Liver (tissue), 9 donors: ENCODE results near the gene CACNA2D1. TPM values are rescaled to one million over a fixed set of nuclear protein-coding genes. Genes with fewer than 3 reads are reported as not detected.

Experiments used
- DNase-seq: peaks from one replicate; pipeline ENCODE4 v3.0.0-alpha.2; 2017; ENCODE audit warnings: low spot score
- H3K27ac ChIP-seq, 2 donors: one replicate each; pipeline ENCODE4 v1.7.0; 2013; ENCODE audit warnings: inconsistent platforms in 2 of 2, low read length in 2 of 2, control low read depth in 1 of 2, low read depth in 1 of 2, mild to moderate bottlenecking in 1 of 2
- H3K27me3 ChIP-seq, 4 donors: one replicate each; pipeline versions ENCODE4 v1.6.1 to v1.7.0; 2013; ENCODE audit warnings: low read length in 3 of 4, inconsistent platforms in 1 of 4, mild to moderate bottlenecking in 1 of 4, moderate library complexity in 1 of 4; ENCODE audit not compliant: control insufficient read depth in 4 of 4, insufficient read depth in 4 of 4
- H3K36me3 ChIP-seq, 4 donors: one replicate each; pipeline versions ENCODE4 v1.6.1 to v1.7.0; 2013; ENCODE audit warnings: low read length in 3 of 4, mild to moderate bottlenecking in 3 of 4, low read depth in 1 of 4, moderate library complexity in 1 of 4; ENCODE audit not compliant: control insufficient read depth in 4 of 4, insufficient read depth in 3 of 4
- H3K4me1 ChIP-seq, 4 donors: one replicate each; pipeline versions ENCODE4 v1.6.1 to v1.7.0; 2013; ENCODE audit warnings: low read length in 3 of 4, mild to moderate bottlenecking in 3 of 4, moderate library complexity in 1 of 4; ENCODE audit not compliant: control insufficient read depth in 4 of 4, insufficient read depth in 4 of 4
- H3K4me3 ChIP-seq, 3 donors: one replicate each; pipeline versions ENCODE4 v1.6.1 to v1.7.0; 2013; ENCODE audit warnings: low read length in 3 of 3, control low read depth in 1 of 3, low read depth in 1 of 3, mild to moderate bottlenecking in 1 of 3
- H3K9ac ChIP-seq, 2 donors: one replicate each; pipeline ENCODE4 v1.7.0; 2013; ENCODE audit warnings: low read length in 2 of 2, mild to moderate bottlenecking in 2 of 2, moderate library complexity in 2 of 2, control low read depth in 1 of 2, low read depth in 1 of 2
- H3K9me3 ChIP-seq, 4 donors: one replicate each; pipeline versions ENCODE4 v1.6.1 to v1.7.0; 2013; ENCODE audit warnings: low read length in 3 of 4; ENCODE audit not compliant: control insufficient read depth in 4 of 4
- ATF3 ChIP-seq: IDR thresholded peaks from 2 replicates; pipeline ENCODE4 v1.6.1; 2016; ENCODE audit warnings: antibody characterized with exemption
- CTCF ChIP-seq: fragments of 150-350 bp; IDR thresholded peaks from 2 replicates; pipeline ENCODE4 v1.5.1; 2017; ENCODE audit warnings: improper control_type of control experiment, low read depth, low read length; ENCODE audit not compliant: missing input control
- EGR1 ChIP-seq, 2 donors: IDR thresholded peaks; 2 replicates each; pipeline ENCODE4 v1.6.1; 2016 to 2018; ENCODE audit warnings: antibody characterized with exemption in 2 of 2, low read depth in 2 of 2
- FOXA1 ChIP-seq: IDR thresholded peaks from 2 replicates; pipeline ENCODE4 v1.6.1; 2016; ENCODE audit warnings: antibody characterized with exemption
- FOXA2 ChIP-seq: IDR thresholded peaks from 2 replicates; pipeline ENCODE4 v1.6.1; 2016; ENCODE audit warnings: antibody characterized with exemption
- GABPA ChIP-seq, 2 donors: IDR thresholded peaks in 1 of 2; conservative IDR thresholded peaks in 1 of 2; 2 replicates each; pipeline ENCODE4 v1.6.1; 2016; ENCODE audit warnings: antibody characterized with exemption in 2 of 2, mild to moderate bottlenecking in 1 of 2, moderate library complexity in 1 of 2
- HNF4A ChIP-seq, 2 donors: conservative IDR thresholded peaks; 2 replicates each; pipeline ENCODE4 v1.6.1; 2016; ENCODE audit warnings: antibody characterized with exemption in 2 of 2, mild to moderate bottlenecking in 2 of 2
- HNF4G ChIP-seq: IDR thresholded peaks from 2 replicates; pipeline ENCODE4 v1.6.1; 2016; ENCODE audit warnings: antibody characterized with exemption
- JUND ChIP-seq, 2 donors: IDR thresholded peaks; 2 replicates each; pipeline ENCODE4 v1.6.1; 2016; ENCODE audit warnings: antibody characterized with exemption in 2 of 2
- MAX ChIP-seq: IDR thresholded peaks from 2 replicates; pipeline ENCODE4 v1.6.1; 2016; ENCODE audit warnings: antibody characterized with exemption
- NR2F2 ChIP-seq: IDR thresholded peaks from 2 replicates; pipeline ENCODE4 v1.6.1; 2016; ENCODE audit warnings: antibody characterized with exemption
- RAD21 ChIP-seq, 2 donors: IDR thresholded peaks; 2 replicates each; pipeline ENCODE4 v1.6.1; 2016; ENCODE audit warnings: antibody characterized with exemption in 2 of 2, mild to moderate bottlenecking in 2 of 2
- REST ChIP-seq: IDR thresholded peaks from 2 replicates; pipeline ENCODE4 v1.6.1; 2016; ENCODE audit warnings: antibody characterized with exemption, mild to moderate bottlenecking
- RXRA ChIP-seq, 2 donors: IDR thresholded peaks; 2 replicates each; pipeline ENCODE4 v1.6.1; 2017 to 2018; ENCODE audit warnings: antibody characterized with exemption in 2 of 2, mild to moderate bottlenecking in 1 of 2
- SP1 ChIP-seq: IDR thresholded peaks from 2 replicates; pipeline ENCODE4 v1.6.1; 2018; ENCODE audit warnings: antibody characterized with exemption, mild to moderate bottlenecking
- TAF1 ChIP-seq: conservative IDR thresholded peaks from 2 replicates; pipeline ENCODE4 v1.6.1; 2016; ENCODE audit warnings: antibody characterized with exemption, mild to moderate bottlenecking
- YY1 ChIP-seq: IDR thresholded peaks from 2 replicates; pipeline ENCODE4 v1.6.1; 2016; ENCODE audit warnings: antibody characterized with exemption, mild to moderate bottlenecking
- ZBTB33 ChIP-seq: IDR thresholded peaks from 2 replicates; pipeline ENCODE4 v1.6.1; 2016; ENCODE audit warnings: antibody characterized with exemption
- WGBS: extraction: QIAGEN DNeasy Blood & Tissue Kit; methylation state at CpG from one replicate; pipeline ENCODE4 v1.1.7; 2013; 5-methylcytosine and 5-hydroxymethylcytosine counted together
- polyA plus RNA-seq, 2 donors: library from polyadenylated mRNA; stranded (reverse) in 1 of 2; unstranded in 1 of 2; fragments of 200-250 nt in 1 of 2; fragments of >200 nt in 1 of 2; fragmentation: Nextera tagmentation in 1 of 2; extraction: Ambion mirVana in 1 of 2; gene quantifications; one replicate each; pipeline versions ENCODE4 v1.2.1 to v1.2.3, GENCODE V29; 2013 to 2015
- total RNA-seq, 2 donors: library from RNA; depleted of rRNA; stranded (reverse); fragments of >200 nt; gene quantifications; one replicate each; pipeline ENCODE4 v1.2.3, GENCODE V29; 2014
- donor health status: healthy.
- donor health status: healthy.
- donor health status: healthy.
- donor health status: healthy.
- donor health status: healthy.

The CACNA2D1 gene
- total and polyA plus RNA-seq, 4 donors = 0.42 to 2.3 (median 0.94) TPM

- no peak for TF ChIP-seq REST
- no peak for TF ChIP-seq FOXA2
- no peak for TF ChIP-seq HNF4A (conservative IDR thresholded peaks at IDR 0.05)
- TF ChIP-seq NR2F2 = no peak
Observed at GRCh38 chr7:82395147-82395546, 48.4 kb downstream of the CACNA2D1 start (continued).

- Histone ChIP-seq H3K4me1 (no peaks in the 10 kb centered on the region), H3K27me3 (no peaks in the 10 kb centered on the region), H3K36me3 (no peaks in the 10 kb centered on the region), H3K4me3 (no peak overlapping the region), H3K9me3 (peaks cover 0 to 3% (median under 1%) of the 10 kb centered on the region in 4 donors), H3K27ac (no peak overlapping the region), H3K9ac (no peak overlapping the region)
- DNase-seq = no peak
- no peak for TF ChIP-seq GABPA (IDR thresholded peaks at IDR 0.05 in 1 of 2, conservative IDR thresholded peaks at IDR 0.05 in 1 of 2)
- no peak for TF ChIP-seq MAX
- TF ChIP-seq SP1 = no peak
- TF ChIP-seq YY1 = no peak
- TF ChIP-seq EGR1 (IDR thresholded peaks at IDR 0.05; ENCODE audit: low read depth in 2 of 2) = no peak
- no peak for TF ChIP-seq REST
- TF ChIP-seq HNF4G = no peak
- TF ChIP-seq FOXA2 = no peak
- TF ChIP-seq NR2F2 = no peak
- TF ChIP-seq ZBTB33 = no peak
- TF ChIP-seq TAF1 = no peak
- TF ChIP-seq HNF4A (conservative IDR thresholded peaks at IDR 0.05) = no peak
- no peak for TF ChIP-seq JUND (IDR thresholded peaks at IDR 0.05)
- no peak for TF ChIP-seq FOXA1
- TF ChIP-seq RAD21 (IDR thresholded peaks at IDR 0.05) = no peak
- no peak for TF ChIP-seq CTCF
- TF ChIP-seq ATF3 = no peak
- TF ChIP-seq RXRA (IDR thresholded peaks at IDR 0.05) = no peak
- WGBS = 65% methylated on average over 2 of the region's 2 CpGs
Observed at GRCh38 chr7:82393840-82394220, 49.7 kb downstream of the CACNA2D1 start.
